ENCODE results near the gene IFFO2.

The IFFO2 gene

DNA sequence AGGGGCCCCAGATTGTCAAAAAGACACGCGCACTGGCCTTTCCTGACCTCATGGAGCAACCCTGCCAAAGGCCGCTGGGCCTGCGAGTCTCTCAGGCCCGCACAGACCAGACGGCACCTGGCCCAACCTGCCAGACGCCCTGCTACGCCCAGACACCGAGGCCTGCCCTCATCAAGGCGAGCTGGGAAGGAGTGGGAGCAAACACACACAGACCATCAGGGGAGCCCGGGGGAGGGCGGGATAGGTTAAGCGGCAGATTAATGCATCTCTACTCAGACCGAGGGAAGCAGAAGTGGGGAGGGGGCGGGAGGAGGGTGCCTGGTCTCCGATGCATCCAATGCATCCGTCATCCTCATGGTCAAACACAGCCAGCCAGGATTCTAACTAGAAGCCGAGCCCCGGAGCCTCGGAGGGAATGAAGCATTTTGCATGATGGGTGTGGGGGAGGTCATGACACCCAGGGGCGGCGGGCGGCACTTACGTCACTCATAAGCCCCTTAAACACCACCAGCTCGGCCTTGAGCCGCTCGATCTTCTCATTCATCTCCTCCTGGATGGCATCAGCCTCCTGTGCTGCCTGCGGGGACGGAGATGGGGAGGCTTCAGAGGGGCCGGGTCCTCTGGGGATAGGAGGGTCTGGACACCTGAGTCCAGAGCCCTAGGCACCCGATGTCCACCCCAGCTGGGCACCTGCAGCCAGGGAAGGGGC lies 37.1 kb downstream of the IFFO2 start:
- DNase-seq (ENCODE audit: low spot score), result no peak

DNA sequence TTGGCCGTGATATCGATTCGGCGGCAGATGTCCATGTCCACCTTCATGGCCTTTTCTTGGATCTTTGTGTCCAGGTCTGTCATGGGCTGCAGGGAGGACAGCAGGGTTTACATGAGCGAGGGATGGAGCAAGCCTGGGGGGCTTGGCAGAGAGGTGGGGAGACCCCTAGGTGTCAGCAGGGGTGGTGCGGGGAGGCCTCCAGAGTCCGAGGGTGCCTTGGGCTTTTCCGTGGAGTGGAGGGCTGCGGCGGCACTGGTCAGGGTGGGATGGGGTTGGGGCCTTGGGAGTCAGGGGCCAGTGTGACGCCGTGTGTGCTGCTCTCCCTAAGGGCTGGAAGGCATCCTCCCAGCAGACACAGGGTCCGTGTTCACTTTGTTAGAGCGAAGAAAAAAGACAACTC lies 38.1 kb downstream of the IFFO2 start:
- no peak for DNase-seq (ENCODE audit: low spot score)

DNA sequence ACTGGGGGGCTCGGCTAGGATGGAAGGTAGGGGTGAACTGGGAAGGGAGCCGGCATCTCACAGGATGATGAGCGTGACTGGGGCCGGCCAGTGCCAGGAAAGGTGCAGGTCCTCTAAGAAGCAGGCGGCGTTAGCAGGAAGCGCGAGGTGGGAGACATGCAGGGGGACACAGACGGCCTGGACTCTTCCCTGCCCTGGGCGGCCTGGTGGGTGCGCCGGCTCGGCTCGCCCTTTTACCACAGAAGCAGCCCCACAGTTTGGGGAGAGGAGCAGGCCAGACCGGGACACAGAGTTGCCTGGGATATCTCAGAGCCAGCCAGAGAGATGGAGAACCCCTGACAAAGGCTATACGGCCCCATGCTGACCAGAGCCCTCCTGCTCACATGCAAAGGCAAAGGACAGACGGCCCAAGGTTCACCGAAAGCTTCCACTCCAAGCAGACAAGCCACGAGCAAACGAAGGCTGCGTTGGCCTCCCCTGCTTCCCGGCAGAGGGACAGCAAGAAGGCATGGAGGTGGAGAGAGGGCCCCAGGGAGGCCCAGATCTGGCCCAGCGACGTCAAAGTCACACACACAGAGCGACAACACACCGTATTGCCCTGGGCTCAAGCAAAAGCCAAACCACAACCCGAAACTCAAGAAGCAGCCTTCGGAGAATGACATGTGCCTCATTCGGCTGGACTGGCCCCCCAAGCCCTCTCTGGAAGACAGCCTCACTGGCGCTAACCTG lies 39.2 kb downstream of the IFFO2 start:
- no peak for DNase-seq (ENCODE audit: low spot score)

DNA sequence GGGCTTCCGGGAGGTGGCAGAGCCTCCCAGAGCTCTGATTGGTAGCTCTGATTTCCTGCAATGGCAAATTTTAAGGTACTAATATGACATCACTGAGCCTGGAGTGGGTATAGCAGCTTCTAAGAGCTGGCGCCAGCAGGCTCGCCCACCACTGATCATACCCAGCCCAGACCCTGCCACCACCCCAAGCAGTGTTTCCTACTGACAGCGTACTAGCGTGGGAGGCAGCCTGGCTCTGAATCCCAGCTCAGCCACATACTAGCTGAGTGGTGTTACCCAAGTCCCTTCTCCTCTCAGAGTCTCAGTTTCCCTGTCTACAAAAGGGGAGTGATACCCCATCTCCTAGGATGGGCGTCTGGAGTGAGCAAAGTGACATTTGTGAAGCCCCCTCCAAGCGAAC lies 41.1 kb downstream of the IFFO2 start:
- no peak for DNase-seq (ENCODE audit: low spot score)

DNA sequence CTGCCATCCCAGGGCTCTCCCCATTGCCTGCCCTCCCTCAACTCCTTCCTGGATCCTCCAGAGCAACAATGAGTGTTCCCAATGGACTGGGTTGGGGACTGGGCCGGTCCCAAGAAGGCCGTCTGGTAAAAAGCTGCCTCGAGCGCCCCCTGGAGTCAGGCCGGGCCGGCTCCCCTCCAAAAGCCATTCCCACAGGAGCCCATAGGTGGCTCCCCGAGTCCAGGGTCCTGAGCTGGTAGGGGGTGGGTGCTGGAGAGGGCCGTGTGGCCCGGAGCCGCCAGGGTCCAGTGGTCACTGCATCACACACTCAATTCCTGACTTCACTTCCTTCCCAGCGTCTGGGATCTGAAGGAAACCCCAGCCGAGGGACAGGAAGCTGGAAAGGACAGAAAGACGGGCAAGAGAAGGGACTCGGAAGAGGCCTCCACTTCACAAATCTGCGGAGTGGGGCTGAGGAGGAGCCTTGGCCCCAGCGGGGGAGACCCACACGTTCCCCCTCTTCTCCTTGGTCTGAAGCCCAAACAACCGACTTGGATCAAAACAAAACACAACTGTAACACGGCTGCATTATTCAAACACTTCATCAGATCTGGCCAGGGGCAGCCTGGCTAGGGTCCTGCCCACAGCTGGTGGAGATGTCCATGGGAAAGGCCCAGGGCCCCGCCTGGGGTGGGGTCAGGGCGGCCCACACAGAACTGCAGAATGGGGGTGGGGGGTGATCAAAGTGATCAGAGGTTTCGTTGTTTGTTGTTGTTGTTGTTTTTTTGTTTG lies 43.2 kb downstream of the IFFO2 start:
- DNase-seq (ENCODE audit: low spot score), result peak; percentile 65

DNA sequence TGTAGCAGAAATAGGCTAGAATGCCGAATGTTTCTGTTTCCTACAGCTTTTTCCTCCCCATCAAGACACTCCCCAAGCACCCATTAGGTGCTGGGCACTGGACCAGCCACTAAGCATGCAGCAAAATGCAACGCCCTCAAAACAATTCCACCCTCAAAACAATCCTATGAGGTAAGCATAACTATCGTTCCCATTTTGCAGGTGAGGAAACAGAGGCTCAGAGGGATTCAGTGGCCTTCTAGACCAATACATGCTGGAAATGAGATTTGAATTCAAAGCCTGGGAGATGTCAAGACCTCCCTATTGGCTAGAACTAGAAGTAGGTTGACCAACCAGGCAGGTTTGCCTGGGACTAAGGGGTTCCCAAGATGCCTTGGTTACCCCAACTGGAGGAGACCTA lies 43.9 kb downstream of the IFFO2 start:
- DNase-seq (ENCODE audit: low spot score), result no peak

DNA sequence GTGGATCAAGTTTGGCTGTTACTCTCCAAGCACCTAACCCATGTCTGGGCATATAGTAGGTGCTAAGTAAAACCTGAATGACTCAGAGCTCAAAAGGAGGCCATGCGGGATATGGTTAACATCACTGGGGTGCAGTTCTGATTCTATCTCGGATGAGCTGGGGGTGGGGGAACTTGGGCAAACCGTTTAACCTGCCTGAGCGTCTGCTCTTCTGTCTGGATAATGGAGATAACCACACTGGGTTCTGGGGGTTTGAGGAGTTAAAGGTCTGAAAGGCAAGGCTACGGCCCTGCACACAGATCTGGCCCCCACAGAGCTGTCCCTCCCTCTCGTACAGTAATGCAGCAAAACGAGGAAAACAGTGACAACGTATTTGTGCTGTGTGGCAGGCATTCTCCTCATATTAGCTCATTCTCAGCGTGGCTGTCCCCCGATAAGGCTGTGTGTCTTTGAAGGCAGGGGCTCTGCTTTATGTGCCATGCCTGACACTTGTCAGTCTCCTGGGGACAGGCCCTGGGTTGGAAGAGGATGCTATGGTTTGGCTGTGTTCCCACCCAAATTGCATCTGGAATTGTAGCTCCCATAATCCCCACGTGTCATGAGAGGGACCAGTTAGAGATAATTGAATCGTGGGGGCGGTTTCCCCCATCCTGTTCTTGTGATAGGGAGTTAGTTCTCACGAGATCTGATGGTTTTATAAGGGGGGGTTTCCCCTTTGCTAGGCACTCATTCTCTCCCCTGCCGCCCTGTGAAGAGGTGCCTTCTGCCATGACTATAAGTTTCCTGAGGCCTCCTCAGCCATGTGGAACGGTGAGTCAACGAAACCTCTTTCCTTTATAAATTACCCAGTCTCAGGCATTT lies 47.3 kb downstream of the IFFO2 start:
- no peak for DNase-seq (ENCODE audit: low spot score)

DNA sequence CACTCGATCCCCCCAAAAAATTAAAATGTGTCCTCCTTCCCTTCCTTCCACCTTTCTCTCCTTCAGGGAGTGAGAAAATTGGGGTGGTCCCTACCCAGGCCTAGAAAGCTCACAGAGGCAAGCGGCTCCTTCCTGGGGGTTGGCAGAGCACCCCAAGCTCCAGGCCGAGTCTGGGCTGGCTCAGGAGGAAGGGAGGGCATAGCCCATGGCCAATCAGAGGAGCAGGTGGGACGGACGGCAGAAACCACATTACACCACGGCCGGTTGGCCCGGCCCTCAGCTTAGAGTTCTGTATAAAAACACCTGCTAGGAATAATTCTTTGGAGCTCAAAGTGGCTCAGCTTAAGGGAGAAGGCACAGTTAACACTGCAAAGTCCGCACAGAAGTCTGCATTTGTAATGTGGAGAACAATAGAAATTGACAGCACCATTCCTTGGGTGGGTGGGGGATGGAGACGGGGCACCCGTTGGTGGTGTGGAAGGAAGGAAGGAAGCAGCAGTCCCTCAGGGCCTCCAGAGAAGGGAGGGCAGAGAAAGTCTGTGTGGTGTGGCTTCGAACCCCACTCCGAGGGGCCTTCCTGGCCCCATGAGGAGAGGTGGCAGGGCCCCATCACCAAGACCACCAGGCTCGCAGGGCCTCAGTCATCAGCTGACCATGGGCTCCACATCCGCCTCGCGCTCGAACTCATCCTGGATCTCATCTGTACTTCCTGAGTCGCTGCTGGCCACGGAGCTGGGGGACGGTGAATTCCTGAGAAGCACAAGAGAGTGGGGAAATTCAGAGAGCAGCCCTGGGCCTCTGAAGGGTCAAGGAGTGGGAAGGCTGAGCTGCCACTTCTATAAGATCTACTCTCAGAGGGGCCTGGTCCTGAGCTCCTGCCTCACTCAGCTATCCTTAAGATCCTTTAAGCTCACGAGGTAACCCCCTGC lies 48.3 kb downstream of the IFFO2 start:
- peak; percentile 44 for DNase-seq (ENCODE audit: low spot score)

DNA sequence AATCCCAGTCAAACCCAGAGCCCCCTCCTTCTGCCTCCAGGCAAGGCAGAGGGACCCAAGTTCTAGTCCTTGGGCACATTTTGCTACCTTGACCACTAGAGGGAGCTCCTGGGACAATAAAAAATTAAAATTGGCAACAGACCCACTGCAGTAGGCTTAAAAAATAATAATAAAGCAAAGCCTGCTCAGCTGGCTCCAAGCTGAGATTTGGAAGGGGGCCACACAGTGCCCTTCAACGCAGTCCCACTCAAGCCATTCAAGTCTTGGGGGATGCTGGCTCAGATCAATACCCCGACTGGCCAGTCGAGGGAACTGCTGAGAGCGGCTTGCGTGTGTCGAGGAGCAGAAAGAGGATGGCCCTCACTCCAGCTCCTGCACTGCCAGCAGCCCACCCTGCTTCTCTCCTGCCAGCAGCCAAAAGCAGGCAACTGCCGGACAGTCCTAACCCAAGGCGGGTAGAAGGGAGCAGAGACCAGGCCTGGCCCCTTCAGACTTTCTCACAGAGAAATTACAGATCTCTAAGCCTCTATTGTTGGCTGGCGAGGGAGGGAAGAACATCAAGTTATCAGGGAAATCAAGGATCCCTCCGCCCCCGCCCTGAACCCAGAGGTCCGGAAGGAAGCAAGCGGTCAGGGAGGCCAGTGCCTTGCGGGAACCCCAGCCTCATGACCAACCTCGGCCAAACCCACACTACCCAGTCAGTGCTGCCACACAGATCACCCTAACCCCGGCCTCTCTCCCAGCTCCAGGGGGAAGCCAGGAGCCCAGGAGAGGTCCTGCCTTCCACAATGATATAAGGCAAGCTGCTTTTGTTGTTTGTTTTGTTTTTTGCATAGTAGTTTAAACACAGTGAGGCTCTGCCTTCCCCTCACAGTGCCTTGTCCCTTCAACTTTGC lies 49.2 kb downstream of the IFFO2 start:
- peak; percentile 84 for DNase-seq (ENCODE audit: low spot score)

DNA sequence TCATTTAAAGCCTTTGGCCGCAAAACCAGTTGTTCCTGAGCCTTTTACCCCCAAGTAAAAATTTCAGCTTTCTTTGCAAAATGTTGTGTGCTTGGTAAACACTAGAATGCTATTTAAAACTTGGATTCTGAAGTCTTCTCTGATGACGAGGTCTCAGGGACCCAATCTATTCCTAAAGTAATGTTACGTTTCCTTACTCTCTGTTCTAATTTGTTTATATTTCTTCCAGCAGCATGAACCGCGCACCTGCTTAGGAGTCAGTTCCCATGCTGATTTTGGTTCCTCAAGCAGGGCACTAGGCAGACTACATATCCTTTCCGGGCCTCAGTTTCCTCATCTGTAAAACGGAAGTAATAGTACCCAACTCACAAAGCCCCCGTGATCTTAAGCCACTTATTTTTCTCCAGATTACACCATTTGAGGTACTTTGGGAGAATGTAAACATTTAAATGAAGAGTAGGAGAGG lies 53.2 kb downstream of the IFFO2 start:
- no peak for DNase-seq (ENCODE audit: low spot score)

DNA sequence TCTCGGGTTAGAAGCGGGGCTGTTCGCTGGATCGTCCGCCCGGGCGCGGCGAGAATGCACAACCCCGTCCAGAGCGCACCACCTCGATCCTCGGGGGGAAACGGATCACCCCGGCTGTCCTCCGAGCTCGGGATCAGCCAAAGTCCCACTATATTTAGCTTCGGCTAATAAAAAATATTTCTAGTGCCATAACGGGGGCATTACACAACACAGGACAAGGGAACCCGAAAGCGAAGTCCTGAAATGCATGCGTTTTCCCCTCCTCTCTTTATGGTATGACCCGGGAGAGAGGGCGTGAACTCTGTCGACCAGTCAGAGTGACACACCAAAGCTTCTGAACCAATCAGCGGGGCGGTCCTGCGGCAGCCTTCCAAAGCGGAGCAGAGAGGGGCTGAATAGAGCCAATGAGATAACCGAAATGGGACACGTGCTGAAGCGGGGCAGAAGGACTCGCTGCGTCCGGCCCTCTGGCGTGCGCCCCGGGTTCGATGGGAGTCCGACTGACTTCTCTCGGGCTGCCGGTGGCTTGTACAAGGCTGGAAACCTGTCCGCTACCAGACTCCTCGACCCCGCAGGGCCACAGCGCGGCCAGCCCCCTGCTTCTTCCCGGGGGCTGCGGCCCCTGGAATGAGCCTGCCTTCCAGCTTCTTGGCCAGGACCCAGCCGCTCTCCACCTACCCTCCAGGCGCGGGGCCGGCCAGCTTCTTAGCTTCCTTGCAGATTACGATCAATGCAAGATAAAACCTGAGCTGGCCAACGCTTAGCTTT lies 53.8 kb downstream of the IFFO2 start, which contains the start of gene ALDH4A1:
ALDH4A1 (minus strand) TSS at position 33 of the 768 bp plus-strand sequence; CDS start at position 1, 32 bp downstream.
- DNase-seq (ENCODE audit: low spot score), result peak; percentile 98

DNA sequence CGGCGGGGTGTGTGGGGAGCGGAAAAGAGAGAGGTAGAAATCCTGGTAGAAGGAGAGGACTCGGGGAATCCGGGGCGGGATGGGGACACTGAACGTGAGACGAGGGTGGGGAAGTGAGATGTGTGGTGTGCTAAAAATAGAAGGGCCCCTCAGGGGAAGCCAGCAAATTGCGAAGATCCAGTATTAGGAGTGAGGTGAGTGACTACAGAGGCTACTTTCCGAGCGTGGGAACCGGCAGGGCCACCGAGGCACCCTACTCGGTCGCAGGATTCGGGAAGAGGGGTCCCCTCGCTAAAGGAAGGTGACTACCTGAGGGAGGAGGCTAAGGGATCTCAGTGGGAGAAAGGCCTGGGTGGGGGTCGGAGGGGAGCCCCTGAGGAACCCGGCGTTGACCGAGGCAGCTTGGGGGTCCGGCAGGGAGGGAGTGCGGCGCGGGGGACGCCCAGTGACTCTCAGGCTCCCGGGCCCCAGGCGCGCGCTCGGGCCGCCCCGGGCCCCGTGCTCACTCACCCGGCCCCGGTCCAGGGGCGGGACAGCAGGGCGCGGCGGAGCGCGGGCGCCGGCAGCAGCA lies 54.4 kb downstream of the IFFO2 start:
- peak; percentile 19 for DNase-seq (ENCODE audit: low spot score)

DNA sequence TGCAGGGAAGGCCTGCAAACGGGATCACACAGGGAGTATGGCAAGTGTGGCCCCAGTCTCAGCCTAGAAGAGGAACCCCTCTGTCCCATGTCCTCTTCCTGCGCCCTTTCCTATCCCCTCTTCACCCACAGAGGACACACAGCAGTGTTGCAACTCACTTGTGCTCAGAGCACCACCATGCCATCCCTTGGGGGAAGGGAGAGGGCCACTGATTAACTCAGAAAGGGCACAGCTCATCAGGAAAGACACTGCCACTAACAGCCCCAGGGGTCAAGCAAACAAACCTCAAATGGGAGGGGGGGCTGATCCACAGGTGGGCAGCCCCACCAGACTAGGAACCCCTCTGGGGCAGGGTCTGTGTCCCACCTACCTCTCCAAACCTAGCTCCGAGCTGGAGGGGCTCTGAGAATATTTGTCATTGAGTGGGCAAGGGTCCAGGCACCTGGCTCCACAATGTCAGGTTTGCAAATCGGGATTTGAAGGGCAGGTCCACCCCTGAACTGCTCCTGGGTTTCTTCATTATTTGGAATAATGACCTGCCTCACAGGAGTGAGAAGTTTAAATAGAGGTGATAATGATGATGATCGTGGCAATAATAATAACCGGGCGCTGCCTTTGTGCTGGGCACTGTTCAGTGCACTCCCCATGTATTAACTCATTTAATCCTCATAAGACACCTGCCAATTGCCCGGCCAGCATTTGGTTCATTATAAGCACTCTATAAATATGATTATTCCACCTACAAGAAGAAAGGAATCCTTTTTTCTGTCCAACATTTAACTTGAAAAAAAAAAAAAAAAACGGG lies 55.1 kb downstream of the IFFO2 start:
- no peak for DNase-seq (ENCODE audit: low spot score)

DNA sequence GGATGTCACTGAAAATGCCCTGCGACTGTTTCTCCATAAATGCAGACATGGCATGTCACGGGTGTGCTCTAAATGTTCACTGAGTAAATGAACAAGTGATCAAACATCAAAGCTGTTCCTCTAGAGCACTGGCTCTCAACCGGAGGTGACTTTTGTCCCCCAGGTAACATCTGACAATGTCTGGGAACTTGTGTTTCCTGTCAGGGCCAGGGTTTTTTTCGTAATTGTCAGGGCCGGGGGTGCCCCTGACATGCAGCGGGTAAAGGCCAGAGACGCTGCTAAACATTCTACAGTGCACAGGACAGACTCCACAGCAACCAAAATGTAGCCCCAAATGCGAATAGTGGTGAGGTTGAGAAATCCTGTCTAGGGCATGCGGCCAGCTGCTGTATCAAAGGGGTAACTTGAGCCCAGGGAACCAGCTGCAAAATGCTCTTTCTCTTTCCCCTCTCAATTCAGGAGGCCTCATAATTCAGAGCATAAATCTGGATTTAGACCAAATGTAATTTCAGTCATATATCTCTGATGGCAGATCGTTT lies 56.1 kb downstream of the IFFO2 start:
- DNase-seq (ENCODE audit: low spot score), result no peak

DNA sequence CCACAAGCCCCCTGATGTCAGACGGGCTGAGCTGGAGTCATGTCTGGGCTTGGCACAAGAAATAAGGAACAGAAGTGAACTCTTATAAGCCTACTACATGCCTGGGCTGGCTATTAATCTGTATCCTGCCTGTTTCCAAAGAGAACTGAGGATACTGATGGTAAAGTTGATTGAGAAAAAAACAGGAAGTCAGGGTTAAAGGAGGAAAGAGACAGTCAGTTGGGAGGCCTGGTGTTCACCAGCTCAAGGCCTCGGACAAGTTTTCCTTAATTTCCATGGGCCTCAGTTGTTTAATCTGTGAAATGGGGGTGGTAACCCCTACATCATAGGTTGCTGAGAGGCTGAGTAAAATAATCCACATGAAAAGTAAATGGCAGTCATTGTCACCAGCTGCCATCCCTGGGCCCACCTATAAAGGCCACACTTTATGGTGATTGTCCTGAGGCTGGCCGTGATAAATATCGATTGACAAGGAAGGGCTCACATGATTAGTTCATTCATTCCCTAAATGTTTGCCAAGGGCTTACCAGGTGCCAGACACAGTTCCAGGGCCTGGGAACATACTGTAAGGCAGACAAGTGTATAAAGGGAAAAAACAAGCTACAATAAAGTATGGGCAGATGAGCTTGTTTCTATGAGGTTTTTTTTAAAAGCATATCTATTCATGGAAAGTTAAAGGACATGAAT lies 57.0 kb downstream of the IFFO2 start:
- no peak for DNase-seq (ENCODE audit: low spot score)

DNA sequence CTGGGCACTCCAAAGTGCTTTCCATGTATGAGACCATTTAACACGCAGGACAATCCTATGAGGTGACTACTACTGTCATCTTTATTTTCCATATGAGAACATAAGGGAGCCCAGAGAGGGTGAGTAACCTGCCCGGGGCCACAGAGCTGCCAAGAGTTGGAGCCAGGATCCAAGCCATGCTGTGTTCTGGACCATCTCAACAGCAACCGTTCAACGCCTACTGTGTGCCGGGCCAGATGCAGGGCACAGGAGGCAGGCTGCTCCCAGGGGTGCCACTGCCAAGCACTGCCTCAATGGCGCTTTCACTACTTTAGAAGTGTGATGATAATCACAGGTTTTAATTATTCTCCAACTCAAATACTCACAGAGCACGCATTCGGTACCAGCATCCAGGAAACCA lies 57.9 kb downstream of the IFFO2 start:
- DNase-seq (ENCODE audit: low spot score), result no peak

DNA sequence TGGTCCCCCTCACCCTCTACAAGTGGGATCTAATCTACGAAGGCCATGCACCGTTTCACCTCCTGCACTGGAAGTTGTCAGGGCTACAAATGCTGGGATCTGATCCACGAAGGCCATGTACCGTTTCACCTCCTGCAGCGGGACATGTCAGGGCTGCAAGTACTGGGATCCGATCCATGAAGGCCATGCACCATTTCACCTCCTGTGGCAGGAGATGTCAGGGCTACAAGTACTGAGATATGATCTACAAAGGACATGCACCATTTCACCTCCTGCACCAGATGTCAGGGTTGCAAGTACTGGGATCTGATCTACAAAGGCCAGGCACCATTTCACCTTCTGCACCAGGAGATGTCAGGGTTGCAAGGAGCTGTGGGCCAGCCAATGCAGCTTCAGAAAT lies 61.2 kb downstream of the IFFO2 start:
- DNase-seq (ENCODE audit: low spot score), result no peak
